ENCODE data around the gene NCS1. TPM values are rescaled to one million over a fixed set of nuclear protein-coding genes. Genes with fewer than 3 reads are reported as not detected.
"Not testable (repeated sequence)": the region's sequence is repeated elsewhere in the genome, so short reads cannot be mapped to it uniquely, and the experiment has no call there.

NCS1 gene
- total RNA-seq, 1 donor from 2014 or later = 1.0 TPM

- intact Hi-C loops (cut with micrococcal nuclease) = no loop called here
These were observed 88.9 kb downstream of the NCS1 start for GRCh38 chr9:130260816-130261765.

GRCh38 chr9:130262061-130262745 is 90.0 kb downstream of the NCS1 start:
- intact Hi-C loops (cut with micrococcal nuclease) = no loop called here

DNA sequence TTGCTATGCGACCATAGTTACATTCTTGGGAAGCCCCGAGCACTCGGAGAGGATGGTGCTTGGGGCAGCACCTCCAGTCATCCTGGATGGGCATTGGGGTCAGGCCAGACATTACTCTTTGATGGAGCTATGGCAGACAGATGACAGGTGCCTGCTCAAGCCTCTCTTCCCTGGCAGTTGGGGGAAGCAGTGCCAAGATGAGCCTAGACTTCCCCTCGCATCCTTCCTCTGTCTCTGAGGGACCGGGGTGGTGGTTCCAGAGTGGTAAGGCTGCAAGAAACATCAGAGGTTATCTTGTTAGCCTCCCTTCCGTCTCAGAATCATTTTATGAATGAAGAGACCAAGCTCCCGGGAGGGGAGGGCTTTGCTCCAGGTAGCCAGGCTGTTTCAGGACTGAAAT is 90.6 kb downstream of the NCS1 start:
- intact Hi-C loops (cut with micrococcal nuclease) = no loop called here

GRCh38 chr9:130263601-130264413 is 91.6 kb downstream of the NCS1 start:
- intact Hi-C loops (cut with micrococcal nuclease) = no loop called here

DNA sequence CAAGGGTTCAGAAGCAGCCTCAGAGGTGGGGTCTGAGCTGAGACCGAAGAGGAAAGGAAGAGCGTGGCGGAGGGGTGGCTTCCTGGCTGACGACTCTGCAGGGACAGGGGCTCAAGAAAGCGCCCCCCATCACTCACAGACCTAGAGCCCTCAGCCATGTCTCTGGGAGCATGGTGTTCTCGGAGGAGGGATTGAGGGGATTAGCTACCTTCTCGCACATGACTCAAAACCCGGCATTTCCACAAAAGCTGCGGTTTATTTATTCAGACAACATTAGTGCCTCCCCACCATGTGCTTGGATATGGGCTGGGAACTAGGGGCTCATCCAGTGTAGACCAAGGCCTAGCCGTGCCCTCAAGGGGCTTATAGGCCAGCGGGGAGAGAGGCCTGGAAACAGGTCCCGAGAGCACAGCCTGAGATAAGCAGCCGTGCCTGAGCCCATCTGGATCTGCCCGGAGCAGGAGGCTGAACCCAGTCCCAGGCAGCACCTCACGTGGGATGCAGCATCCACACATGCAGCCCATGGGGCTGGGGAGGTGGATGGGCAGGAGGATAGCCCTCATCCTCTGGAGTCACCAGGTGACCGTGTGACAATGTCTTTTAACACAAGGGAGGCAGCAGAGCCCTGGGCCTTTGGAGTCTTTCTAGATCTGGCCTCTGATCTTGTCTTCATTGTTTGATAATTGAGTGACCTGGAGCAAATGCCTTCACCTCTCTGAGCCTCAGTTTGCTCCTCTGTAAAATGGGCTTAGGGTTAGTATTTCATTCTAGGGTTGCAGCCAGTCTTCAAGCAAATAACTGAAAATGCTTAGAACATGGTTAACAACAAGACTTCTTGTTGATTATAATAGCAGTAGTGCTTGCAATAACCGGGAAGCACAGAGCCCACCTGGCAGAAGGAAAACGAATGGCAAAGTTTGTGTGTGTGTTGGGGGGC is 92.5 kb downstream of the NCS1 start:
- intact Hi-C loops (cut with micrococcal nuclease) = no loop called here

DNA sequence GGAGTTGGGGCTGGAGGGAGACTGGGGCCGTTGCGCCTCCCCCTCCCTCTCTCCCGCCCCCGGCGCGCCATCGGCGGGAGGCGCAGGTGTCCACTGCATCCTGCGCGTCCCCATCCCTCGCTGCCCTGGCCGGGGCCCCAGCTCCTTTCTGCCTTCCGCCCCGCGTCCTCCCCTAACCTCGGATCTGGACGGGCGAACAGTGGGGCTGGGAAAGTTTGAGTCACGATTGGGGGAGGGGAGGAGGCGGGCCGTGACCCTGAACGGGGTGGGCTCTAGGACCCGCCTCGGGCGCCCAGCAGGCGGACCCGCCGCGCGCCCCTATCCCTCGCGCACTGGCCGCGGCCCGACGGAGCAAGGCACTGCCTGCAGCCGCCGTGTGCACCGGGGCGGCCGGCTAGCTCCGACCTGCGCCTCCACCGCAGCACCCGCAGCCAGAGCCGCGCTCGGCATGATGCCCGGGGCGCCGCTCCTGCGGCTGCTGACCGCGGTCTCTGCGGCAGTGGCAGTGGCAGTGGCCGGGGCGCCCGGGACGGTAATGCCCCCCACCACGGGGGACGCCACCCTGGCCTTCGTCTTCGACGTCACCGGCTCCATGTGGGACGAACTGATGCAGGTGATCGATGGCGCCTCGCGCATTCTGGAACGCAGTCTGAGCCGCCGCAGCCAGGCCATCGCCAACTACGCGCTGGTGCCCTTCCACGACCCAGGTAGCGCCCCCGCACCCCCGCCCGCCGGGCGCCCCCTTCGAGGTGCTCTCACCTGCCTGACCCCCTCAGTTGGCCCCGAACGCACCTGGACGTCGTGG is 93.4 kb downstream of the NCS1 start, which contains the start of gene HMCN2:
Gene HMCN2 (plus strand): TSS at position 330 of the 805 bp plus-strand sequence. CDS start 119 bp downstream, at position 449.
- intact Hi-C loops (cut with micrococcal nuclease) = no loop called here

GRCh38 chr9:130266236-130267098 is 94.3 kb downstream of the NCS1 start:
- intact Hi-C loops (cut with micrococcal nuclease) = no loop called here

GRCh38 chr9:130267930-130268329 is 95.7 kb downstream of the NCS1 start:
- intact Hi-C loops (cut with micrococcal nuclease) = no loop called here

DNA sequence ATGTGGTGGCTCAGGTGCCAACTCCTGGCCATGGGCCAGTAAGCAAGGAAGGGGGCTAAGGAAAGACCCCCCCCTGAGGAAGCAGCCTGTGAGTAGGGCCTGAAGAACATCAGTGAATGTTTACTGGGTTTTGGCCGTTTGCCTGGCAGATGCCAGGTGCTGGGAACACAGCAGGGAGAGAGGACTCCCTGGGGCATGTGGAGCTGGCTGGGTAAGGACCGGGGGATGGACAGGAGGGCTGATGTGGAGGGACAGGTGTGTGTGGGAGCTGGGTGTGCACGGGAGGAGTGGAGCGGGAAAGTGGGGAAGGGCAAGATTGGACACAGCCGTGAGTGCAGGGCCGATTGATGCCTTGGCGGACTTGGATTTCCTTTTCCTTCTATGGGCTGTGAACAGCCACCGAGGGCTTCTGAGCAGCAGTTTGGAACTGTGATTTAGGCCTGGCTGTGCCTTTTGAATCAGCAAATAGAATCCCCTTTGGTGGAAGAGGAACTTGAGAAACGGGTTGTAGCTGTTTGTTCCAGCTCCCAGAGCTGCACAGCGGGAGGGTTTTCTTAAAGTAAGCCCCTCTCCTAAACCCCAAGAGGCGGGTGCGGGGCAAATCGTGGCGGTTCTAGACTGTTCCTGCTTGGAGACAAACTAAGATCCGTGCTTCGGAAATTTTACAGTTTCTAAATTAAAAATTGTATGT is 96.5 kb downstream of the NCS1 start:
- intact Hi-C loops (cut with micrococcal nuclease) = no loop called here

GRCh38 chr9:130271473-130271872 is 99.3 kb downstream of the NCS1 start:
- intact Hi-C loops (cut with micrococcal nuclease) = no loop called here

GRCh38 chr9:130275156-130275555 is 103.0 kb downstream of the NCS1 start:
- intact Hi-C loops (cut with micrococcal nuclease) = no loop called here

GRCh38 chr9:130276121-130276520 is 103.9 kb downstream of the NCS1 start:
- intact Hi-C loops (cut with micrococcal nuclease) = no loop called here

DNA sequence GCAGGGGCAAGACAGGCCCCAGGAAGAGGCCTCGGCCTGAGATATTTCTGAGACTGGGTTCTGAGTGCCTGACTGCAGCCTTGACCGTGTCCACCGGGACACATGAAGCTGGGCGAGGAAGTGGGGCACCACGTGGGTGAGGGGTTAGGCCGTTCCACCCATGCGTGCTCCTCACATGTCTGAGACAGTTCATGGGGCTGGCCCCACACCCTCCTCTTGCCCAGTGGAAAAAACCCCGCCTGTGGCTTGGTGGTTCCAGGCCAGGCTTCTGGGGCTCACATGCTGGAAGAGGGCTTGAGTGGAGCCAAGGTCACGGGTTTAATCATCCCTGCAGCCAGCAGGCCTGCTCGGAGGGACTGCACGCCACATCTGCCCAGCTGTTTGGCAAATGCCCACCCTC is 104.8 kb downstream of the NCS1 start:
- intact Hi-C loops (cut with micrococcal nuclease) = no loop called here

GRCh38 chr9:130277525-130277924 is 105.3 kb downstream of the NCS1 start:
- intact Hi-C loops (cut with micrococcal nuclease) = not testable (repeated sequence)

GRCh38 chr9:130283539-130284248 is 111.5 kb downstream of the NCS1 start:
- intact Hi-C loops (cut with micrococcal nuclease) = no loop called here

- intact Hi-C loops (cut with micrococcal nuclease) = no loop called here
These were observed 112.0 kb downstream of the NCS1 start for GRCh38 chr9:130284249-130284625.

DNA sequence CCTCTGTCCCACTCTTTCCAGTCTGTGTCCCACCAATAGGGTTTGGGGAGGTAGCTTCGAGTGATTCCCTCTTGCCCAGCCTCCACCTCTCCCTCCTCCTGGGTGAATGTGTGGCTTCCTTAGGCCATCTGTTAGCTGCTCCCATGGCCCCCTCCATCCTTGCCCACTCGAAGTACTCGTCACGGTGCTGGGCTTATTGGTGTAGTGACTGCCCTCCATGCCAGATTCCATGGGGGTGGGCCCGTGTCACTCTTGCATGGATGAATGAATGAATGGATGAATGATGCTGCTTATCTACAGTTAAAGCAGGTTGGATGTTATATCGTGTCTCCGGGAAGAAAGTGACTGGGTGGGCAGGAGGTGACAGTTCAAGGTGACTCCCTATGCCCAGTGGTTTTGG is 112.5 kb downstream of the NCS1 start:
- intact Hi-C loops (cut with micrococcal nuclease) = no loop called here
